HEK293 (cell line): ENCODE results near the gene CCL14.

ENCODE experiments used
- CTCF ChIA-PET: fragments of 350-600 bp; formaldehyde crosslinking; extraction: SDS; loops from one replicate; lab custom pipeline; 2021; ENCODE audit warnings: antibody characterized with exemption; lab: Yijun Ruan, JAX
- POLR2A ChIA-PET: fragments of 300-600 bp; formaldehyde crosslinking; extraction: SDS; loops from one replicate; lab custom pipeline; 2020; ENCODE audit warnings: antibody characterized with exemption, inconsistent platforms; lab: Yijun Ruan, JAX
- H3K27ac ChIP-seq: fragments of 200-500 bp; sonication (Bioruptor generic); 2 replicates; pipeline ENCODE4 v1.5.1; 2014; ENCODE audit warnings: low read depth, low read length, control low read depth, inconsistent platforms; ENCODE audit errors: extremely low read depth
- H3K36me3 ChIP-seq, 2 experiments: fragments of 200-500 bp in 1 of 2; sonication (Bioruptor generic) in 1 of 2; 1 replicate in 1 of 2; 2 replicates in 1 of 2; pipeline ENCODE4 v1.5.1; 2014 to 2017; ENCODE audit warnings: inconsistent platforms in 2 of 2, low read length in 2 of 2; ENCODE audit not compliant: control insufficient read depth in 2 of 2, insufficient read depth in 1 of 2
- H3K4me1 ChIP-seq: fragments of 200-500 bp; sonication (Bioruptor generic); 2 replicates; pipeline ENCODE4 v1.5.1; 2014; ENCODE audit warnings: mild to moderate bottlenecking, low read length, inconsistent platforms; ENCODE audit not compliant: control insufficient read depth, insufficient read depth
- H3K4me3 ChIP-seq: 2 replicates; pipeline ENCODE4 v1.5.1; 2011; ENCODE audit warnings: low read depth, mild to moderate bottlenecking, control low read depth, low read length, moderate library complexity
- H3K9me3 ChIP-seq: fragments of 200-500 bp; sonication (Bioruptor generic); 2 replicates; pipeline ENCODE4 v1.5.1; 2014; ENCODE audit warnings: low read depth, low read length, inconsistent platforms; ENCODE audit not compliant: control insufficient read depth, insufficient read depth
- BCL11A ChIP-seq: fragments of 450-650 bp; formaldehyde crosslinking; IDR thresholded peaks from 2 replicates; pipeline ENCODE4 v1.5.1; 2016; ENCODE audit warnings: low read depth, missing biosample characterization, missing genetic modification characterization
- FEZF1 ChIP-seq: fragments of 450-650 bp; formaldehyde crosslinking; IDR thresholded peaks from 2 replicates; pipeline ENCODE4 v1.5.1; 2016; ENCODE audit warnings: missing biosample characterization, missing genetic modification characterization
- GFI1B ChIP-seq: fragments of 450-650 bp; formaldehyde crosslinking; IDR thresholded peaks from 2 replicates; pipeline ENCODE4 v1.5.1; 2016; ENCODE audit warnings: missing biosample characterization, missing genetic modification characterization
- HOXC10 ChIP-seq: sonication (generic); formaldehyde crosslinking; IDR thresholded peaks from 2 replicates; pipeline ENCODE4 v1.8.1; 2023; ENCODE audit warnings: mild to moderate bottlenecking, missing genetic modification reagents
- KLF8 ChIP-seq: fragments of 450-650 bp; formaldehyde crosslinking; IDR thresholded peaks from 2 replicates; pipeline ENCODE4 v1.5.1; 2016; ENCODE audit warnings: missing biosample characterization, missing genetic modification characterization
- SETDB1 ChIP-seq: IDR thresholded peaks from one replicate; pipeline ENCODE4 v1.6.1; 2017; ENCODE audit warnings: mild to moderate bottlenecking, low read length, moderate library complexity, mixed read lengths; ENCODE audit not compliant: insufficient read length
- ZBTB20 ChIP-seq: fragments of 450-650 bp; formaldehyde crosslinking; IDR thresholded peaks from 2 replicates; pipeline ENCODE4 v1.5.1; 2016; ENCODE audit warnings: missing biosample characterization, missing genetic modification characterization
- ZBTB48 ChIP-seq: fragments of 450-650 bp; formaldehyde crosslinking; IDR thresholded peaks from 2 replicates; pipeline ENCODE4 v1.5.1; 2016; ENCODE audit warnings: missing biosample characterization, missing genetic modification characterization
- ZNF16 ChIP-seq: fragments of 450-650 bp; formaldehyde crosslinking; IDR thresholded peaks from 2 replicates; pipeline ENCODE4 v1.5.1; 2016; ENCODE audit warnings: low read depth, missing biosample characterization, missing genetic modification characterization
- ZNF169 ChIP-seq: fragments of 450-650 bp; formaldehyde crosslinking; IDR thresholded peaks from 2 replicates; pipeline ENCODE4 v1.5.1; 2016; ENCODE audit warnings: missing biosample characterization, missing genetic modification characterization
- ZNF202 ChIP-seq: fragments of 450-650 bp; formaldehyde crosslinking; IDR thresholded peaks from 2 replicates; pipeline ENCODE4 v1.5.1; 2016; ENCODE audit warnings: missing biosample characterization, missing genetic modification characterization, borderline replicate concordance
- ZNF24 ChIP-seq: fragments of 450-650 bp; formaldehyde crosslinking; IDR thresholded peaks from 2 replicates; pipeline ENCODE4 v1.5.1; 2016; ENCODE audit warnings: missing biosample characterization, missing genetic modification characterization
- ZNF266 ChIP-seq: fragments of 450-650 bp; formaldehyde crosslinking; IDR thresholded peaks from 2 replicates; pipeline ENCODE4 v1.5.1; 2016; ENCODE audit warnings: missing biosample characterization, missing genetic modification characterization, low read depth
- ZNF302 ChIP-seq: fragments of 450-650 bp; formaldehyde crosslinking; IDR thresholded peaks from 2 replicates; pipeline ENCODE4 v1.5.1; 2016; ENCODE audit warnings: missing biosample characterization, missing genetic modification characterization, low read depth
- ZNF529 ChIP-seq: fragments of 450-650 bp; formaldehyde crosslinking; IDR thresholded peaks from 2 replicates; pipeline ENCODE4 v1.5.1; 2017; ENCODE audit warnings: missing genetic modification characterization, missing biosample characterization; ENCODE audit not compliant: insufficient replicate concordance
- ZNF530 ChIP-seq: fragments of 450-650 bp; formaldehyde crosslinking; IDR thresholded peaks from 2 replicates; pipeline ENCODE4 v1.5.1; 2016; ENCODE audit warnings: low read depth, missing biosample characterization, missing genetic modification characterization
- ZNF544 ChIP-seq: fragments of 450-650 bp; formaldehyde crosslinking; IDR thresholded peaks from 2 replicates; pipeline ENCODE4 v1.5.0; 2017; ENCODE audit warnings: missing biosample characterization, missing genetic modification characterization
- ZNF561 ChIP-seq: fragments of 450-650 bp; IDR thresholded peaks from 2 replicates; pipeline ENCODE4 v1.5.1; 2018; ENCODE audit warnings: missing biosample characterization, missing genetic modification characterization, borderline replicate concordance
- ZNF571 ChIP-seq: fragments of 450-650 bp; formaldehyde crosslinking; IDR thresholded peaks from 2 replicates; pipeline ENCODE4 v1.5.0; 2017; ENCODE audit warnings: missing biosample characterization, missing genetic modification characterization
- ZNF600 ChIP-seq: fragments of 450-650 bp; formaldehyde crosslinking; IDR thresholded peaks from 2 replicates; pipeline ENCODE4 v1.5.1; 2016; ENCODE audit warnings: missing biosample characterization, missing genetic modification characterization
- ZNF621 ChIP-seq: fragments of 450-650 bp; formaldehyde crosslinking; IDR thresholded peaks from 2 replicates; pipeline ENCODE4 v1.5.1; 2017; ENCODE audit warnings: missing biosample characterization, missing genetic modification characterization
- ZNF654 ChIP-seq: fragments of 450-650 bp; formaldehyde crosslinking; IDR thresholded peaks from 2 replicates; pipeline ENCODE4 v1.5.1; 2016; ENCODE audit warnings: low read depth, missing biosample characterization, missing genetic modification characterization
- ZNF701 ChIP-seq: fragments of 450-650 bp; formaldehyde crosslinking; IDR thresholded peaks from 2 replicates; pipeline ENCODE4 v1.5.1; 2016; ENCODE audit warnings: missing biosample characterization, missing genetic modification characterization
- ZNF791 ChIP-seq: fragments of 450-650 bp; formaldehyde crosslinking; IDR thresholded peaks from 2 replicates; pipeline ENCODE4 v1.5.1; 2016; ENCODE audit warnings: missing biosample characterization, missing genetic modification characterization
- ZNF830 ChIP-seq: fragments of 450-650 bp; IDR thresholded peaks from 2 replicates; pipeline ENCODE4 v1.5.0; 2018; ENCODE audit warnings: missing biosample characterization, missing genetic modification characterization, low read depth, mild to moderate bottlenecking, moderate library complexity
- ZSCAN23 ChIP-seq: fragments of 450-650 bp; formaldehyde crosslinking; IDR thresholded peaks from 2 replicates; pipeline ENCODE4 v1.5.1; 2016; ENCODE audit warnings: missing biosample characterization, missing genetic modification characterization
- ZXDB ChIP-seq: fragments of 450-650 bp; formaldehyde crosslinking; IDR thresholded peaks from 2 replicates; pipeline ENCODE4 v1.5.1; 2016; ENCODE audit warnings: missing biosample characterization, missing genetic modification characterization
- TF ChIP-seq, protein P1 (sequence below): fragments of 450-650 bp; formaldehyde crosslinking; IDR thresholded peaks from 2 replicates; pipeline ENCODE4 v1.5.1; 2017; ENCODE audit warnings: missing biosample characterization, missing genetic modification characterization
- TF ChIP-seq, protein P2 (sequence below): fragments of 450-650 bp; formaldehyde crosslinking; IDR thresholded peaks from 2 replicates; pipeline ENCODE4 v1.5.1; 2017; ENCODE audit warnings: missing biosample characterization, missing genetic modification characterization
- TF ChIP-seq, protein P3 (sequence below): fragments of 450-650 bp; formaldehyde crosslinking; IDR thresholded peaks from 2 replicates; pipeline ENCODE4 v1.5.1; 2016; ENCODE audit warnings: missing biosample characterization, missing genetic modification characterization

Gene CCL14

DNA sequence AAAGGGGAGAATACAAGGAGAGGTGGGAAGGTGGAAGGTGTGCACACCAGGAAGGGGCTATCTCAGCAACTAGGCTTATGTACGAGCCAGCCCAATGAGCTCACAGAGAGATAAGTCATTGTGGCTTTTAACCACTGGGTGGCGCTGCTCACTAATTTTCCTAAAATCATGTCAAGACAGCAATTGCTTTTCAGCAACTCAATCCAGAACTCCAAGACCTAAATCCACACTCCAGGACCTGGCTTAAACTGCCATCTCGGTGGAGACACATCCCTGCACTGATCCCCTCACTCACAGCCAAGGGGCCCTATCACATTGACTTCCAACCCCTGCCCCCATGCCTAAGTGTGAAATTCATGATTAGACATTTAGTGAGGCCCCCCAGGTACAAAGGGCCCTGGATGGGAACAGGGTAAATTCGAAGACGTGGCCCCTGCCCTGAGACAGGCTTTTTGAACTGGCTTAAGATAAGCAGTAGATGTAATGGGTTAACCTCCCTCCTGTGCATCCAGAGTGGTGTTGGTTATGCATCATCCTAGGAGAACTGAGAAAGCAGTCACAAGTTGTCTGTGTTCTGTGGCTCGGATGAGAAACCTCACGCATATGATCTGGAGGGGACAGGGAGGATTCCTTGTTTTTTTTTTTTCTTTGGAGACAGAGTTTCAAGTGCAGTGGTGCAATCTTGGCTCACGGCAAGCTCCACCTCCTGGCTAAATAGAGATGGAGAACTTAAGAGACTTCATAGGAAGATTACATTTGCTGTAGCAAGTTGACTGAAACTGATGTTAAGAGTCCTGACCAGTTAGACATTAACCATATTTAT is 16.8 kb downstream of the CCL14 start (continued):
- no peak for TF ChIP-seq ZSCAN23 (tag by site-specific recombination)
- TF ChIP-seq ZNF266 (tag by site-specific recombination), result no peak
- no peak for TF ChIP-seq BCL11A (tag by site-specific recombination)
- no peak for TF ChIP-seq ZNF791
- no peak for TF ChIP-seq GFI1B (tag by site-specific recombination)
- TF ChIP-seq ZNF169, result no peak
- peak; percentile 41; the same call in 1 of the 2 replicates for TF ChIP-seq ZNF600 (tag by site-specific recombination)
- peak; percentile 84 for TF ChIP-seq ZBTB20
- TF ChIP-seq, protein P1, sequence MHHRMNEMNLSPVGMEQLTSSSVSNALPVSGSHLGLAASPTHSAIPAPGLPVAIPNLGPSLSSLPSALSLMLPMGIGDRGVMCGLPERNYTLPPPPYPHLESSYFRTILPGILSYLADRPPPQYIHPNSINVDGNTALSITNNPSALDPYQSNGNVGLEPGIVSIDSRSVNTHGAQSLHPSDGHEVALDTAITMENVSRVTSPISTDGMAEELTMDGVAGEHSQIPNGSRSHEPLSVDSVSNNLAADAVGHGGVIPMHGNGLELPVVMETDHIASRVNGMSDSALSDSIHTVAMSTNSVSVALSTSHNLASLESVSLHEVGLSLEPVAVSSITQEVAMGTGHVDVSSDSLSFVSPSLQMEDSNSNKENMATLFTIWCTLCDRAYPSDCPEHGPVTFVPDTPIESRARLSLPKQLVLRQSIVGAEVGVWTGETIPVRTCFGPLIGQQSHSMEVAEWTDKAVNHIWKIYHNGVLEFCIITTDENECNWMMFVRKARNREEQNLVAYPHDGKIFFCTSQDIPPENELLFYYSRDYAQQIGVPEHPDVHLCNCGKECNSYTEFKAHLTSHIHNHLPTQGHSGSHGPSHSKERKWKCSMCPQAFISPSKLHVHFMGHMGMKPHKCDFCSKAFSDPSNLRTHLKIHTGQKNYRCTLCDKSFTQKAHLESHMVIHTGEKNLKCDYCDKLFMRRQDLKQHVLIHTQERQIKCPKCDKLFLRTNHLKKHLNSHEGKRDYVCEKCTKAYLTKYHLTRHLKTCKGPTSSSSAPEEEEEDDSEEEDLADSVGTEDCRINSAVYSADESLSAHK (tag by site-specific recombination), result no peak

DNA sequence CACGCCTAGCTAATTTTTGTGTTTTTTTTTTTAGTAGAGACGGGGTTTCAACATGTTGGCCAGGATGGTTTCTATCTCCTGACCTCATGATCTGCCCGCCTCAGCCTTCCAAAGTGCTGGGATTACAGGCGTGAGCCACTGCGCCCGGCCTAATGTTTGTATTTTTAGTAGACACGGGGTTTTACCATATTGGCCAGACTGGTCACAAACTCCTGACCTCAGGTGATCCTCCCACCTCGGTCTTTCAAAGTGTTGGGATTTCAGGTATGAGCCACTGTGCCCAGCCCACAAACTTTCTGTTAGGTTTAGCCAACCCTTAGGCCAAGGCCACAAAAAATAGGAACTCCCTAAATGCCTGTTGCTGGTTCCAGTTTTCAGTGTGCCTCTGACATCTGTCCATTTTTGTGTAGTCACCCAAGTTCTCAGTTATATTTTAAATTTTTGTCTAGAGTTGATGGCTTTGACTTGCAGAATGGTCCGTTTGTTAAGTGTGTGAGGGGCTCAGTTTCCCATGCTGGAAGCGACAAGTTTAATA is 17.9 kb downstream of the CCL14 start:
- Histone ChIP-seq H3K4me3 (no peak overlapping the region), H3K4me1 (no peaks in the 10 kb centered on the region), H3K9me3 (no peaks in the 10 kb centered on the region), H3K36me3 (no peaks in the 10 kb centered on the region), H3K27ac (no peak overlapping the region)
- ChIA-PET CTCF (interaction anchor here (0.6 to 13.6 kb wide), 29 partner anchors 9 to 1301 kb away, joined by 3 to 330 read pairs (median 5); partner anchors contain the start of genes CCL14 and CCL16), POLR2A (interaction anchor here (1.1 kb wide), 1 partner anchor 159 kb away, joined by 4 read pairs; the partner anchor contains the start of gene TAF15)
- TF ChIP-seq, protein P2, sequence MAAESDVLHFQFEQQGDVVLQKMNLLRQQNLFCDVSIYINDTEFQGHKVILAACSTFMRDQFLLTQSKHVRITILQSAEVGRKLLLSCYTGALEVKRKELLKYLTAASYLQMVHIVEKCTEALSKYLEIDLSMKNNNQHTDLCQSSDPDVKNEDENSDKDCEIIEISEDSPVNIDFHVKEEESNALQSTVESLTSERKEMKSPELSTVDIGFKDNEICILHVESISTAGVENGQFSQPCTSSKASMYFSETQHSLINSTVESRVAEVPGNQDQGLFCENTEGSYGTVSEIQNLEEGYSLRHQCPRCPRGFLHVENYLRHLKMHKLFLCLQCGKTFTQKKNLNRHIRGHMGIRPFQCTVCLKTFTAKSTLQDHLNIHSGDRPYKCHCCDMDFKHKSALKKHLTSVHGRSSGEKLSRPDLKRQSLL (tag by site-specific recombination), result no peak
- TF ChIP-seq ZNF24, result no peak

DNA sequence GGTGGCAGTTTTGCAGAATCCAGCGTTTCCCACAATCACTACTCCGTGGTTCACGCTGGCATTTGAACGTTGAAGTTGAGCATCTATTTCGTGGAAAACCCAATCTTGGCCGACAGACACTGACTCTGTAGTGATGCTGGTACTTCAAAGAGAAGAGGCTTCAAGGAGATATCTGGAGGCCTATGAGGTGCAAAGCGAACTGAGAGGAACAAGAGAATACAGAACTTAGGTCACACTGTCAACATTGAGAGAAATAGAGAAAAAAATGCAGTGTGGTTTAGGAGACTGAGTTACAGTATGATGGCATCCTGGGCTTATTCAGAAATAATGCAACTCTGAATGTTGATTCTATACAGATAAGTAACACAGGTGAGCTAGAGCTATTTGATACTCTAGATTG is 21.3 kb downstream of the CCL14 start:
- POLR2A ChIA-PET, result no interaction called here

DNA sequence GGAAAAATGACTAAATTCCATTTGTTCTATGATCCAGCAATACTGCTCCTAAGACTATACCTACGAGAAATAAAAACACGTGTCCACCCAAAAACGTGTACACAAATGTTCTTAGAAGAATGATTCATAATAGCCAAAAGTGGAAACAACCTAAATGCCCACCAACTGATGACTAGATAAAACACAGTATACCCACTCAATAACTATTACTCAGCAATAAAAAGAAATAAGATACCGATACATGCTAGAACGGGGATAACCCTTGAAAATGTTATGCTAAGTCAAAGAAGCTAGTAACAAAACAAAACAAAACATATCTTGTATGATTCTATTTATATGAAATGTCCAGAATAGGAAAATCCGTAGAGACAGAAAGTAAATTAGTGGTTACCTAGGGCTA is 22.9 kb downstream of the CCL14 start:
- Histone ChIP-seq H3K27ac (no peak overlapping the region), H3K4me3 (no peak overlapping the region), H3K9me3 (no peaks in the 10 kb centered on the region), H3K36me3 (no peaks in the 10 kb centered on the region; a peak in 1 of 3 replicates), H3K4me1 (no peaks in the 10 kb centered on the region)
- ChIA-PET POLR2A (no interaction called here), CTCF (interaction anchor here (0.6 to 13.6 kb wide), 5 partner anchors 12 to 185 kb away, joined by 3 to 330 read pairs (median 3); no protein-coding TSS in a partner anchor)
- TF ChIP-seq ZBTB48 (no peak), ZNF529 (tag by site-specific recombination) (no peak), ZNF701 (tag by site-specific recombination) (no peak), HOXC10 (CRISPR knock-in tag) (no peak), ZNF16 (no peak)
- TF ChIP-seq, protein P3, sequence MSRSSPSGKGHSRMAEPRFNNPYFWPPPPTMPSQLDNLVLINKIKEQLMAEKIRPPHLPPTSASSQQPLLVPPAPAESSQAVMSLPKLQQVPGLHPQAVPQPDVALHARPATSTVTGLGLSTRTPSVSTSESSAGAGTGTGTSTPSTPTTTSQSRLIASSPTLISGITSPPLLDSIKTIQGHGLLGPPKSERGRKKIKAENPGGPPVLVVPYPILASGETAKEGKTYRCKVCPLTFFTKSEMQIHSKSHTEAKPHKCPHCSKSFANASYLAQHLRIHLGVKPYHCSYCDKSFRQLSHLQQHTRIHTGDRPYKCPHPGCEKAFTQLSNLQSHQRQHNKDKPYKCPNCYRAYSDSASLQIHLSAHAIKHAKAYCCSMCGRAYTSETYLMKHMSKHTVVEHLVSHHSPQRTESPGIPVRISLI, result no peak

More for the DNA sequence above, 21.3 kb downstream of the CCL14 start:
- H3K4me1 ChIP-seq, result no peaks in the 10 kb centered on the region
- no peak overlapping the region for H3K4me3 ChIP-seq
- TF ChIP-seq ZNF621 (tag by site-specific recombination) (no peak), ZNF830 (tag by site-specific recombination) (no peak), ZNF530 (tag by site-specific recombination) (no peak), SETDB1 (no peak), ZNF571 (tag by site-specific recombination) (no peak), KLF8 (tag by site-specific recombination) (no peak), ZNF302 (tag by site-specific recombination) (no peak), ZNF202 (tag by site-specific recombination) (no peak), FEZF1 (no peak), ZNF654 (no peak), ZNF544 (tag by site-specific recombination) (no peak), ZNF561 (tag by site-specific recombination) (no peak), ZXDB (tag by site-specific recombination) (no peak)
- no peak overlapping the region for H3K27ac ChIP-seq
- H3K9me3 ChIP-seq, result no peaks in the 10 kb centered on the region
- H3K36me3 ChIP-seq, result no peaks in the 10 kb centered on the region; a peak in 1 of 3 replicates
- CTCF ChIA-PET, result interaction anchor here (1.8 to 13.6 kb wide), 3 partner anchors 11 to 518 kb away, joined by 8 to 330 read pairs (median 12); no protein-coding TSS in a partner anchor
